Esophagus (tissue), 2 donors: Measurements from ENCODE around the gene NPTN. TPM values are rescaled to one million over a fixed set of nuclear protein-coding genes. Genes with fewer than 3 reads are reported as not detected.

Source experiments
- H3K27ac ChIP-seq, 2 donors: one replicate each; pipeline ENCODE4 v1.5.1; 2013; ENCODE audit warnings: low read depth in 2 of 2, mild to moderate bottlenecking in 2 of 2, inconsistent platforms in 1 of 2, low read length in 1 of 2, moderate library complexity in 1 of 2
- H3K27me3 ChIP-seq, 2 donors: one replicate each; pipeline ENCODE4 v1.6.1; 2013; ENCODE audit warnings: low read length in 2 of 2, control low read depth in 1 of 2, mild to moderate bottlenecking in 1 of 2; ENCODE audit not compliant: insufficient read depth in 2 of 2, control insufficient read depth in 1 of 2
- H3K36me3 ChIP-seq, 2 donors: one replicate each; pipeline ENCODE4 v1.6.1; 2013; ENCODE audit warnings: low read length in 1 of 2; ENCODE audit not compliant: control insufficient read depth in 2 of 2, insufficient read depth in 2 of 2
- H3K4me1 ChIP-seq, 2 donors: one replicate each; pipeline ENCODE4 v1.6.1; 2013; ENCODE audit warnings: low read length in 1 of 2; ENCODE audit not compliant: control insufficient read depth in 2 of 2, insufficient read depth in 2 of 2
- H3K4me3 ChIP-seq, 2 donors: one replicate each; pipeline ENCODE4 v1.5.1; 2013; ENCODE audit warnings: low read length in 2 of 2, mild to moderate bottlenecking in 2 of 2, low read depth in 1 of 2, moderate library complexity in 1 of 2
- H3K9me3 ChIP-seq, 2 donors: one replicate each; pipeline ENCODE4 v1.6.1; 2013; ENCODE audit warnings: mild to moderate bottlenecking in 2 of 2, low read depth in 1 of 2, low read length in 1 of 2, moderate library complexity in 1 of 2; ENCODE audit not compliant: control insufficient read depth in 2 of 2, insufficient read depth in 1 of 2
- WGBS, 2 donors: extraction: QIAGEN DNeasy Blood & Tissue Kit; methylation state at CpG; one replicate each; pipeline ENCODE4 v1.1.7; 2013; 5-methylcytosine and 5-hydroxymethylcytosine counted together
- polyA plus RNA-seq, 2 donors: library from polyadenylated mRNA; stranded (reverse); fragments of 200-250 nt; gene quantifications; one replicate each; pipeline ENCODE4 v1.2.3, GENCODE V29; 2013
- donor health status: healthy with polysubstance abuse.
- donor health status: Bipolar disorder and iron deficiency.

NPTN gene
- polyA plus RNA-seq, 2 donors = 30.0 to 82.0 TPM

DNA sequence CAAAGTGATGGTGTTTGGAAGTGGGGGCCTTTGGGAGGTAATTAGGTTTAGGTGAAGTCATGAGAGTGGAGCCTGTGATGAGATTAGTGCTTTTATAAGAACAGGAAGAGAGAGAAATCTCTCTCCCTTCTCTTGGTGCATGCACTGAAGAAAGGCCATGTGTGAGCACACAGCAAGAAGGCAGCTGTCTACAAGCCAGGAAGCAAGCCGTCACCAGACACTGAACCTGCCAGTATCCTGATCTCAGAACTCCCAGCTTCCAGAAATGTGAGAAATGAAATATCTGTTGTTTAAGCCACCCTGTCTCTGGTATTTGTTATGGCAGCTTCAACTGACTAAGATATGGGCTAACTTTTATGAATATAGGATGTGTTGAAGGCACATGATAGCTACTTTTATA lies 117.7 kb downstream of the NPTN start:
- Histone ChIP-seq H3K27me3 (no peaks in the 10 kb centered on the region), H3K4me3 (no peak overlapping the region), H3K27ac (no peak overlapping the region), H3K36me3 (no peaks in the 10 kb centered on the region), H3K9me3 (no peaks in the 10 kb centered on the region), H3K4me1 (no peaks in the 10 kb centered on the region)
- WGBS, 2 donors = 86 to 88% methylated on average over 1 of the region's 1 CpG

Other genes with a start within 250 kb of the NPTN start
- gene REC114, start 190.2 kb downstream of the NPTN start, polyA plus RNA-seq = not detected
- gene CD276, start 51.0 kb upstream of the NPTN start, polyA plus RNA-seq = 10 to 100 TPM in 1 of 2 donors, 1 to 10 TPM in 1; 9.3 to 11.0 TPM
- gene INSYN1, start 120.0 kb upstream of the NPTN start, polyA plus RNA-seq = 10 to 100 TPM; 12.8 to 14.9 TPM
- gene TBC1D21, start 240.2 kb upstream of the NPTN start, polyA plus RNA-seq = not detected